GM19455 (cell line): ENCODE measurements around the gene GOLGA6A.

Experiments used
- ATAC-seq: cut with Tn5 transposase; IDR thresholded peaks from one replicate; pipeline ENCODE4 v1.9.1; 2021; ENCODE audit not compliant: unreplicated experiment

The GOLGA6A gene

GRCh38 chr15:74037171-74038117, 44.9 kb downstream of the GOLGA6A start:
- no peak for ATAC-seq

- no peak for ATAC-seq
These were observed 45.8 kb downstream of the GOLGA6A start for GRCh38 chr15:74036271-74037170.

GRCh38 chr15:74035121-74036017, 47.0 kb downstream of the GOLGA6A start:
- ATAC-seq: no peak

GRCh38 chr15:74034206-74034755, 48.1 kb downstream of the GOLGA6A start:
- ATAC-seq: no peak

GRCh38 chr15:74032606-74033561, 49.5 kb downstream of the GOLGA6A start:
- no peak for ATAC-seq

GRCh38 chr15:74032046-74032445, 50.3 kb downstream of the GOLGA6A start:
- ATAC-seq: no peak

- no peak for ATAC-seq
These were observed 53.7 kb downstream of the GOLGA6A start for GRCh38 chr15:74028646-74029045.

- no peak for ATAC-seq
These were observed 54.7 kb downstream of the GOLGA6A start for GRCh38 chr15:74027688-74028087.

GRCh38 chr15:74025436-74025835, 56.9 kb downstream of the GOLGA6A start:
- ATAC-seq: no peak

GRCh38 chr15:74024687-74025086, 57.7 kb downstream of the GOLGA6A start:
- ATAC-seq: no peak

GRCh38 chr15:74022706-74023470, 59.5 kb downstream of the GOLGA6A start:
- ATAC-seq: no peak
